AG09319 (cell line): ENCODE data around the gene TLDC2.
A peak's percentile ranks its signal among the peaks of the same experiment; 100 is the strongest.

Source experiments
- DNase-seq: peaks from one replicate; pipeline ENCODE4 v3.0.0-alpha.2; 2010; ENCODE audit warnings: low read depth; ENCODE audit errors: extremely low read depth
- TF ChIP-seq, protein P1 (sequence below): IDR thresholded peaks from 2 replicates; pipeline ENCODE4 v1.5.1; 2011; ENCODE audit warnings: low read depth, mild to moderate bottlenecking, inconsistent platforms, low read length, moderate library complexity

TLDC2 gene

DNA sequence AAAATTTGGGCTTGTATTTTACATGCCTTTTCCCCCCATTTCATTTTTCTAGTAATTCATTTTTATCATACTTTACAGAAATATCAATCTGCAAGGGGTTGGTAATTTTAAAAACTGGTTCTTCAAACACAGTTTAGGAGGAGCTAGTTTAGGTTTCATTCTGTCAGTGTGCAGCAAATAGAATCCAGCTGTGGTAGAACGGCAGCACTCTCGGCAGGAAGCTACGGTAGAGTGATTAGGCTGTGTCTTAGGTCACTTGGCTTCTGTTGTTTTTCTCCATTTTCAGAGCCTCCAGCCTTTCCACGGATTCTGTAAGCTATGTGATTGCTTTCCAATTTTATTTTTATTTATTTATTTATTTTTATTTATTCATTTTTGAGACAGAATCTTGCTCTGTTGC, 32.7 kb downstream of the TLDC2 start:
- no peak for DNase-seq
- TF ChIP-seq, protein P1, sequence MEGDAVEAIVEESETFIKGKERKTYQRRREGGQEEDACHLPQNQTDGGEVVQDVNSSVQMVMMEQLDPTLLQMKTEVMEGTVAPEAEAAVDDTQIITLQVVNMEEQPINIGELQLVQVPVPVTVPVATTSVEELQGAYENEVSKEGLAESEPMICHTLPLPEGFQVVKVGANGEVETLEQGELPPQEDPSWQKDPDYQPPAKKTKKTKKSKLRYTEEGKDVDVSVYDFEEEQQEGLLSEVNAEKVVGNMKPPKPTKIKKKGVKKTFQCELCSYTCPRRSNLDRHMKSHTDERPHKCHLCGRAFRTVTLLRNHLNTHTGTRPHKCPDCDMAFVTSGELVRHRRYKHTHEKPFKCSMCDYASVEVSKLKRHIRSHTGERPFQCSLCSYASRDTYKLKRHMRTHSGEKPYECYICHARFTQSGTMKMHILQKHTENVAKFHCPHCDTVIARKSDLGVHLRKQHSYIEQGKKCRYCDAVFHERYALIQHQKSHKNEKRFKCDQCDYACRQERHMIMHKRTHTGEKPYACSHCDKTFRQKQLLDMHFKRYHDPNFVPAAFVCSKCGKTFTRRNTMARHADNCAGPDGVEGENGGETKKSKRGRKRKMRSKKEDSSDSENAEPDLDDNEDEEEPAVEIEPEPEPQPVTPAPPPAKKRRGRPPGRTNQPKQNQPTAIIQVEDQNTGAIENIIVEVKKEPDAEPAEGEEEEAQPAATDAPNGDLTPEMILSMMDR, result no peak

DNA sequence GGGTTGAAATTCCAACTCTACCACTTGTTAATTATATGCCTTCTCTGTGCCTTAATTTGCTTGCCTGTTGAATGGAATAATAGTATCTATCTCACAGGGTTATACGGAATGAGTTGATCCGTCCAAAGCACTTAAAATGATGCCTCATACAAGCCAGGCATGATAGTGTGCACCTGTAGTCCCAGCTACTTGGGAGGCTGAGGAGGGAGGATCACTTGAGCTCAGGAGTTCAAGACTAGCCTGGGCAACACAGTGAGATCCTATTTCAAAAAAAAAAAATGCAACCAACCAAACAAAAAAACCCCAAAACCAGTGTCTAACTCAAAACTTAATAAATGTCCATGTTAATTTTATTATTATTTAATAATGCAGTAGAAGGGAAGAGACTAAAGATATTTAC, 40.3 kb downstream of the TLDC2 start:
- no peak for DNase-seq
- TF ChIP-seq, protein P1, result no peak

DNA sequence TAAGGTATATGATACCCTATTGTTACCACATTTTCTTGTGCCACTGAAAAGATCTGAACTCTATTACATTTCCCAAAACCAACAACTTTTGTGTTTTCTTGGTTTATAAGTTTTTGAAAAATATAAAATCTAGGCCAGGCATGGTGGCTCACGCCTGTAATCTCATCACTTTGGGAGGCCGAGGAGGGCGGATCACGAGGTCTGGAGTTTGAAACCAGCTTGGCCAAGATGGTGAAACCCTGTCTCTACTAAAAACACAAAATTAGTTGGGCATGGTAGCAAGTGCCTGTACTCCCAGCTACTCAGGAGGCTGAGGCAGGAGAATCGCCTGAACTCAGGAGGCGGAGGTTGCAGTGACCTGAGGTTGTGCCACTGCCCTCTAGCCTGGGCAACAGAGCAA, 41.3 kb downstream of the TLDC2 start:
- TF ChIP-seq, protein P1, result no peak
- no peak for DNase-seq

DNA sequence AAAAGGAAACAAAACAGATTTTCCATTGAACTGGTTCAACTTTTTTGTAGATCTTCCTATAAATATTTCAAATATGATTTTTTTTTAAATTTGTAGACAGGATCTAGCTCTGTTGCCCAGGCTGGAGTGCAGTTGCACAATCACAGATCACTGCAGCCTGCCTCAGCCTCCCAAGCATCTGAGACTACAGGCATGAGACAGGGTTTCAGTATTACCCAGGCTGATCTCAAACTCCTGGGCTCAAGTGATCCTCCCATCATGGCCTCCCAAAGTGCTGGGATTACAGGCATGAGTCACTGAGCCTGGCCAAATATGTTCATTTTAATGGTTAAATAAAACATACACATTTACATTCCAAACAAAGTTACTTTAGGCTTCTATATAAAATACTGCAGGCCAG, 42.0 kb downstream of the TLDC2 start:
- TF ChIP-seq, protein P1, result no peak
- DNase-seq, result no peak

DNA sequence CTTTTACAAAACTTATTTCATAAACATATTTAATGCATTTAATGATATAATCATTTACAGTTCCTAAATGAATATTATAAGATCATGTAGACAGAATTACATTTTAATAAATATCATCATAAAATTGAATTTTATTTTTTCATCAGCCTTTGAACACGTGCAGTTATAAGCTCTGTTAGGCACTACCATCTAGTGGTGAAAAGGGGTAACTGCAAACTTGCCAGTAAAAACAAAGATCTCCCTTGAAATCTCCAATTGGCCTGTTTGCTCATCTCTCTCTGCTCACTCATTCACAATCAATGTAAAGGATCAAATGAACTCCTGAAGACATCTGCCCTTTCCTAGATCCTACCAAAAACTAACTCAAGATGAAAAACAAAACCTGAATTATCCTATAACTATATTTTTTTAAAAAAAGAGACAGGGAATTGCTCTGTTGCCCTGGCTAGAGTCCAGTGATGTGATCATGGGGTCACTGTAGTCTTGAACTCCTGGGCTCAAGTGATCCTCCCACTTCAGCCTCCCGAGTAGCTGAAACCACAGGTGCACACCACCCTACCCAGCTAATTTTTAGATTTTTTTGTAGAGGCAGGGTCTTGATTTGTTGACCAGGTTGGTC, 43.9 kb downstream of the TLDC2 start:
- DNase-seq, result no peak
- TF ChIP-seq, protein P1, result peak; percentile 95

DNA sequence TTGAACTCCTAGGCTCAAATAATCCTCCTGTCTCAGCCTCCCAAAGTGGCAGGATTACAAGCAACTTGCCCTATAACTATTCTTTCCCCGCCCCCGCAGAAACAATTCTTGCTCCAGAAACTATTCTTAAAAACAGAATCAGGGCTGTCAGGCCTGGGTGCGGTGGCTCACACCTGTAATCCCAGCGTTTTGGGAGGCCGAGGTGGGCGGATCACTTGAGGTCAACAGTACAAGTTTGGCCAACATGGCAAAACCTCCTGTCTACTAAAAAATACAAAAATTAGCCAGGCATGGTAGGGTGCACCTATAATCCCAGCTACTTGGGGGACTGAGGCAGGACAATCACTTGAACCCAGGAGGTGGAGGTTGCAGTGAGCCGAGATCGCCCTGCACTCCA, 44.4 kb downstream of the TLDC2 start:
- TF ChIP-seq, protein P1, result no peak

DNA sequence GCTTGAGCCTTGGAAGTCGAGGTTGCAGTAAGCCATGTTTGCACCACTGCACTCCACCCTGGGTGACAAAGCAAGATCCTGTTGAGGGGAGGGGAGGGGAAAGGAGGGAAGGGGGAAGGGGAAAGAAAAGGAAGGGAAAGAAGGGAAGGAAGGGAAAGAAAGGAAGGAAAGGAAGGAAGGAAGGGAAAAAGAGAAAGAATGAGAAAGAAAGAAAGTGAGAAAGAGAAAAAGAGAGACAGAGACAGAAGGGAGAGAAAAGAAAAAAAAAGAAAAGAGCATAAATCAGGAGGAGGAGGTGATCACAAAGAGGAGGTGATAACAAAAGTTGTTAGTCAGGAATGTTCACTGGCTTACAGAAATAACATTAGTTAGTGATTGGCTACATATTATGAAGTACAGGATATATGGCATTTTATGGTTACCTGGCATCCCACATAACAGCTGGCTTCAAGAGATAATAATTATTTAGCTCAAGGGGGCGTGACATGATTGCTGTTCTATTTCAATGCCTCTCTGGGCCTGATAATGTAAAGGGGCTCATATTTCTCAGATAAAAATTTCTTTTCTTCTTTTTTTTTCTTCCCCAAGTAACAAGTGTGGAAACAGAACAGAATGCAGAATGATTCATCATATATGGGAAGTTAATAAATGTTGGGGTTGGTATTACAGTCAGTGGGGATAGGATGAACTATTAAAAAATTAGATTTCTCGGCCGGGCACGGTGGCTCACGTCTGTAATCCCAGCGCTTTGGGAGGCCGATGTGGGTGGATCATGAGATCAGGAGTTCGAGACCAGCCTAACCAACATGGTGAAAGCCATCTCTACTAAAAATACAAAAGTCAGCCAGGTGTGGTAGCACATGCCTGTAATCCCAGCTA, 48.5 kb downstream of the TLDC2 start:
- TF ChIP-seq, protein P1, result no peak

More for the DNA sequence above, 44.4 kb downstream of the TLDC2 start:
- DNase-seq, result no peak

More for the DNA sequence above, 48.5 kb downstream of the TLDC2 start:
- no peak for DNase-seq
